OCI-LY3 (cell line): Measurements from ENCODE around the gene HAND1.
A peak's percentile ranks its signal among the peaks of the same experiment; 100 is the strongest.

Source experiments
- H2AFZ ChIP-seq: fragments of 200-600, 300-600 bp; shearing (Covaris generic); 2 replicates; pipeline ENCODE4 v1.6.0; 2014; ENCODE audit warnings: antibody characterized with exemption, low read depth, low read length
- H3K27ac ChIP-seq: fragments of 200-600, 300-600 bp; sonication (generic); 2 replicates; pipeline ENCODE4 v1.5.1; 2014; ENCODE audit warnings: mild to moderate bottlenecking, low read length, moderate library complexity, mixed read lengths
- H3K27me3 ChIP-seq: fragments of 200-600, 300-600 bp; sonication (generic); 2 replicates; pipeline ENCODE4 v1.6.1; 2014; ENCODE audit warnings: low read depth, low read length, mixed read lengths
- H3K36me3 ChIP-seq: fragments of 200-600, 300-600 bp; sonication (generic); replicated peaks from 2 replicates; pipeline ENCODE3; 2014; ENCODE audit warnings: low read depth, low read length, mixed read lengths
- H3K4me1 ChIP-seq: fragments of 300-600, 200-600 bp; sonication (generic); 2 replicates; pipeline ENCODE4 v1.6.1; 2014; ENCODE audit warnings: low read length, mixed read lengths
- H3K4me2 ChIP-seq: fragments of 200-600, 300-600 bp; sonication (generic); 2 replicates; pipeline ENCODE4 v1.6.1; 2014; ENCODE audit warnings: low read length, mixed read lengths
- H3K4me3 ChIP-seq: fragments of 300-600, 200-600 bp; sonication (generic); 2 replicates; pipeline ENCODE4 v1.5.1; 2014; ENCODE audit warnings: antibody characterized with exemption, mild to moderate bottlenecking, low read length, moderate library complexity
- H3K79me2 ChIP-seq: fragments of 300-600, 200-600 bp; shearing (Covaris generic); 2 replicates; pipeline ENCODE4 v1.6.1; 2014; ENCODE audit warnings: mild to moderate bottlenecking, low read length, mixed read lengths
- H3K9ac ChIP-seq: fragments of 300-600, 200-600 bp; shearing (Covaris generic); 2 replicates; pipeline ENCODE4 v1.6.0; 2014; ENCODE audit warnings: mild to moderate bottlenecking, low read length, moderate library complexity
- H3K9me3 ChIP-seq: fragments of 200-600, 300-600 bp; shearing (Covaris generic); 2 replicates; pipeline ENCODE4 v1.6.1; 2014; ENCODE audit warnings: low read length, mixed read lengths; ENCODE audit not compliant: insufficient read depth
- H4K20me1 ChIP-seq: fragments of 200-600, 300-600 bp; sonication (generic); 2 replicates; pipeline ENCODE4 v1.6.1; 2016; ENCODE audit warnings: low read length, mixed read lengths; ENCODE audit not compliant: insufficient read depth
- CTCF ChIP-seq: fragments of 200-600, 300-600 bp; sonication (generic); IDR thresholded peaks from 2 replicates; pipeline ENCODE4 v1.5.1; 2014; ENCODE audit warnings: antibody characterized with exemption, low read length, low read depth
- EZH2phosphoT487 ChIP-seq: fragments of 200-600 bp; shearing (Covaris generic); IDR thresholded peaks from 2 replicates; pipeline ENCODE4 v1.6.1; 2018; ENCODE audit warnings: antibody characterized with exemption, mixed run types, low read depth

The HAND1 gene

GRCh38 chr5:154470137-154470536 lies 7.9 kb downstream of the HAND1 start:
- Histone ChIP-seq H4K20me1 (no peaks in the 10 kb centered on the region), H2AFZ (no peak overlapping the region), H3K9ac (no peak overlapping the region), H3K4me3 (no peak overlapping the region), H3K79me2 (no peaks in the 10 kb centered on the region), H3K36me3 (no peaks in the 10 kb centered on the region), H3K4me2 (no peak overlapping the region), H3K27ac (no peak overlapping the region), H3K9me3 (no peaks in the 10 kb centered on the region), H3K27me3 (peaks cover 3% of the 10 kb centered on the region; the same call in 1 of the 2 replicates), H3K4me1 (peaks cover 30% of the 10 kb centered on the region)
- TF ChIP-seq CTCF (no peak), EZH2phosphoT487 (no peak)

GRCh38 chr5:154467655-154468354 lies 10.2 kb downstream of the HAND1 start:
- Histone ChIP-seq H3K4me2 (peak overlapping the region; percentile 78), H2AFZ (peak overlapping the region; percentile 77), H3K79me2 (no peaks in the 10 kb centered on the region), H3K9me3 (no peaks in the 10 kb centered on the region), H3K4me1 (peaks cover 30% of the 10 kb centered on the region), H3K27ac (peak overlapping the region; percentile 40; the same call in 1 of the 2 replicates), H3K9ac (peak overlapping the region; percentile 39; the same call in 1 of the 2 replicates), H3K36me3 (no peaks in the 10 kb centered on the region), H4K20me1 (no peaks in the 10 kb centered on the region), H3K4me3 (peak overlapping the region; percentile 45), H3K27me3 (peaks cover 3% of the 10 kb centered on the region; the same call in 1 of the 2 replicates)
- TF ChIP-seq CTCF (peak; percentile 89), EZH2phosphoT487 (no peak)

- Histone ChIP-seq H3K79me2 (no peaks in the 10 kb centered on the region), H4K20me1 (no peaks in the 10 kb centered on the region), H3K27ac (no peak overlapping the region), H3K4me2 (no peak overlapping the region), H2AFZ (no peak overlapping the region), H3K4me3 (no peak overlapping the region), H3K9me3 (no peaks in the 10 kb centered on the region), H3K4me1 (peaks cover 30% of the 10 kb centered on the region), H3K36me3 (no peaks in the 10 kb centered on the region), H3K9ac (no peak overlapping the region), H3K27me3 (peaks cover 3% of the 10 kb centered on the region; the same call in 1 of the 2 replicates)
- TF ChIP-seq CTCF (no peak), EZH2phosphoT487 (no peak)
Measured at GRCh38 chr5:154466671-154467070, 11.4 kb downstream of the HAND1 start.

- Histone ChIP-seq H3K36me3 (no peaks in the 10 kb centered on the region), H4K20me1 (no peaks in the 10 kb centered on the region), H3K9me3 (no peaks in the 10 kb centered on the region), H3K27ac (no peak overlapping the region), H3K79me2 (no peaks in the 10 kb centered on the region), H3K4me1 (peaks cover 27% of the 10 kb centered on the region), H3K4me3 (no peak overlapping the region), H3K9ac (no peak overlapping the region), H2AFZ (no peak overlapping the region), H3K4me2 (no peak overlapping the region), H3K27me3 (peaks cover 3% of the 10 kb centered on the region; the same call in 1 of the 2 replicates)
- no peak for TF ChIP-seq CTCF
- TF ChIP-seq EZH2phosphoT487 = no peak
Measured at GRCh38 chr5:154466147-154466546, 11.9 kb downstream of the HAND1 start.
